Middle frontal gyrus (tissue), 1 donor: ENCODE data around the gene C1orf185.
"Not testable (repeated sequence)": the region's sequence is repeated elsewhere in the genome, so short reads cannot be mapped to it uniquely, and the experiment has no call there.

ENCODE experiments used
- DNase-seq: peaks from one replicate; pipeline ENCODE4 v3.0.0-alpha.2; 2015; ENCODE audit warnings: low spot score; ENCODE audit errors: extremely low spot score

Gene C1orf185

DNA sequence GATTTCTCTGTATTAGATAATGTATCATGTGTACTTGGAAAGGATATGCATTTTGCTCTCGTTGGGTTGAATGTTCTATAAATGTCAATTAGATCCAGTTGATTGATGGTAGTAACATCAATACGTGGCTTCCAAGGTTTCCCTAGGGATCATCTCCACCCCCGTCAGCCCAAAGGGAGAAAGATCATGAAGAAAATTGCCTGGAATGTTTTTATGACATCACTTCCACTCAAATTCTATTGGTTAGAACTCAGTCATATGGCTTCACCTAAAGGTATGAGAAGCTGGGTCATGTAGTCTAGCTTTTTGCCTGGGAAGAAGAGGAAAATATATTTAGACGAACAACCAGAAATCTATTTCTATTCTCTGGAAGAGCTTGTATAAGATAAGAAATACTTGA lies at the start of gene C1orf185:
Gene C1orf185, plus strand, starts transcription at position 253 of the 400 bp plus-strand sequence. Its CDS starts 6 bp downstream, at position 259.
- no peak for DNase-seq

DNA sequence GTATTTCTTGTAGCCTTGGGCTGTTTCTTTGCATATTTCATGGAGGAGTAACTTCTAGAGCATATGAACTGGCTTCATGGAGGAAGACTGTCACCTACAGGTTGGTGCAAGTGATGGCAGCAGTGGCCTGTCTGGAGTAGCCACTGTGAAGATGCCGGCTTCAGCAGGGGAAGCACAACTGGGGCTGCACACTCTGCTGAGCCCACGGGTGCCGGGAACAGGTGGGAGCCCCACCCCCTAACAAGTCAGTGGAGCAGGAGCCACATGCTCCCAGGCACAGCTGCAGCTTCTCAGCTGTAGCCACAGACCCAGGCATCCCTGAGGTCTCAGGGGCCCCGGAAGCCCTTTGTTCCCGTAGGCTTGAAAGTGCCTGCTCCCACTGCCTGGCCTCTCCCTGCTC lies 43.2 kb upstream of the C1orf185 start:
- no peak for DNase-seq

DNA sequence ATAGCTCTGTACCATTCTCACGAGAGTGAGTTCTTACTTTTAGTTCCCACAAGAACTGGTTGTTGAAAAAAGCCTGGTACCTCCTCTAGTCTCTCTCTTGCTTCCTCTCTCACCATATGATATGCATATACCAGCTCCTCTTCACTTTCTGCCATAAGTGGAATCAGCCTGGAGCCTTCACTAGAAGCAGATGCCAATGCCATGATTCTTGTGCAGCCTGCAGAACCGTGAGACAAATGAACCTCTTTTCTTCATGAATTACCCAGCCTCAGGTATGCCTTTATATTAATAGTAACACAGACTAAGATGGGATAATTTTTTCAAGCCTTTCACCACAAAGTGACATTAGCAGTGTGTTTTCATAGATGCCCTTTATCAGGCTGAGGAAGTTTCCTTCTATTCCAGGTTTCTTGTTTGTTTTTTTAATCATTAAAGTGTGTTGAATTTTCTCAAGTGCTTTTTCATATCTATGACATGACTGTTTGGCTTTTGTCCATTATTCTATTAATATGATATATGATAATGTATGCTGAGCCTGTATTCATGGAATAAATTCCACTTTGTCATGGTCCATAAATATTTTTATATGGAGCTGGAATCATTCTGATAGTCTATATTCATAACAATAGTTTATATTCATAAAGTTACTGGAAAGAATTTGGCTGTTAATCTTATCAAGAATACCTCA lies 40.7 kb upstream of the C1orf185 start:
- no peak for DNase-seq

DNA sequence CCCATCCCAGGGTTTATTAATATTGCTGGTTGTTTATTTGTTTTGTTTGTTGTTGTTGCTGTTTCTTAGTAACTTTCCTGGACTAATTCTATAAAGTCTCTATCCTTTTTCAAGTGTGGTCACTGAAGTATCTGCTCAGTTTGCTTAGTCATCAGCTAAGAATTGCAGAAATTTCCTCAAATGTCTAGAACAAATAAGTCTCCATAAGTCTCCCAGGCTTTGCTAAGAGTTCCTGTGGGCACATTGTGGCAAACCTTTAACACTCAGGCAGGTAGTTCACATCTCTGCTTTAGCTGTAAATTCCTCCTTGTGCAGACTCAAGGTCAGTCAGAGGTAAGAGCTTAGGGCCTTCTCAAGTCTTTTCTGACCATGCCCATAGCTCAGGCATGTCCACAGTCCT lies 38.9 kb upstream of the C1orf185 start:
- DNase-seq: no peak

DNA sequence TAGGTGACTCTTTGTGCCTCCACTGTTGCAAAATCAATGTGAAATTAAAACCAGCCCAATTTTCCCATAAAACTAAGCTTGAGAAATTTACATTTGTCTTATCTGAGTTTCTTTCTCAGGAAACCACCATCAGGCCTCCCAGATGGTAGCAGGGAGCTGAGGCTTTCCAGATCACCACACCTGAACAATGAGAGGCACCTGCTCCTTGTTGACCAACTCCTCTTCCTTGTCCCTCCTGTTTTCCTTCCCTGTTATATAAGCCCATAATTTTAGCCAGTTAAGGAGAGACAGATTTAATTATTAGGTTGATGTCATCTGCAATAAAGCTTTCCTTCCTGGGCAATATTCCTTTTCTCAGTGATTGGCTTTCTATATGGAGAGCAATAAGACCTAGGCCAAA lies 32.0 kb upstream of the C1orf185 start:
- no peak for DNase-seq

DNA sequence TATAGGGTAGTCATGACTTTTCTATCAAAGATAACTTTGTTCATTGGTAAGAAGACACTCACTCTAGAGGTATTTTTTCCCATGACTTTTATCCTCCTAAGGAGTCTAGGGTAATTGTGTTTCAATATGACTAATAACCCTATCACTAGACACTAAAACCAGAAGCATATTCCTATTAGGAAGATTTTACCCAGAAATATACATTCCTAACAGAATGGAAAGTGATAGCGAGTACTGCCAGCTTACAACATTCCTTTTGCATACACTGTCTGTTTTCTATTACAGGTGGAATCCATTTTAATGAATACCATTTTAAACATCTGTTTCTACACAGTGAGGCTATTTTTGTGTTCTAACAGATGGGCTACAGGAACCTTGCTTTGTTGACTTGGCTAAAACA lies 31.4 kb upstream of the C1orf185 start:
- no peak for DNase-seq

DNA sequence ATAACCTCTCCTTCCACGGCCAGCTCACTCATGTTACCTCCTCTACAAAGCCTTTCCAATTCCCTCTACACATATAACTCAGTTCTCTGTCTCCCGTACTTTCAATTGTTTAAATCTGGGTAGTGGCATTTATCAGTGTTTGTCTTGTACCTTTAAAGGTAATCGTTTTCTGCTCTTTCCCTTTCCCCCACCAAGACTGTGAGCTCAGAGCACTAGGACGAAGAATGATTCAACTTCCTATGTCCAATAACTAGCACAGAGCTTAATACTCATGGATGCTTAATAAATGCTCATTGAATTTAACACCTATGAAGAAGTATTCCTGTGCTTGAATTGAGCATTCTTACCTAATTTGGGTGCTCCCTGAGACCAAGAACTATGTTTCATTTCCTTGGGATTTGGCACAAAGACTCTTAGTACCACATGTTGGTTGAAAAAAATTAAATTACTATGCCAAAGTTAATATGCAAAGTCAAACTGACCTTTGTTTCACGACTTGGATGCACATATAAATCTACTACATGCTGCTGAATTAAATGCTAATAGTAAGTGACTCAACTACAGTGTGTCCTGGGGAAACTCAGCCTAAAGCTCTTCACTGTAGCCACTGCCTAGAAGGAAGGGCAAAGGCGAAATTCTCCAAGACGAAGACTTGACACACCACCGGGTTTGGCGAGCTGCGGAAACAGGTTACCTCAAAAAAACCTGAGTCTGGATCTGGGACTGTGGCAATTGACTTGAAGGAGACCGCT lies 30.6 kb upstream of the C1orf185 start:
- no peak for DNase-seq

DNA sequence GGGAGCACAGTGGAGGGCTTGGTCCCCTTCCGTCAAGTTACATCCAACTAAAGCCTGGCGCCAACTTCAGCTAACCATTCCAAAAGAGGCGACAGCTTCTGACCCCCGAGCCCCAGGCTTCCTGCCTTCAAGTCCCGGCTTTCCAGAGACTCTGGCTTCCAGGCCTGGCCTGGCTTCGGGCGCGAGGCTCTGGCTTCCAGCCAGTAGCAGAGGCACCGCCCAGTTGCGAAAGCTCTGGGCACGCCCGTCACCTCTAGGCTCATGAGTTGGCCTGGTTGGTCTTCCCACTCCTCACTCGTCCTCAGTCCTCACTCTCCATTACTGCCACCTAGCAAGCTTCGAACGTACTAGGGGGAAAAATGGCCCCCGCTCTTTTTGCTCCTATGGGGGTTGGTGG lies 30.0 kb upstream of the C1orf185 start:
- DNase-seq: no peak

DNA sequence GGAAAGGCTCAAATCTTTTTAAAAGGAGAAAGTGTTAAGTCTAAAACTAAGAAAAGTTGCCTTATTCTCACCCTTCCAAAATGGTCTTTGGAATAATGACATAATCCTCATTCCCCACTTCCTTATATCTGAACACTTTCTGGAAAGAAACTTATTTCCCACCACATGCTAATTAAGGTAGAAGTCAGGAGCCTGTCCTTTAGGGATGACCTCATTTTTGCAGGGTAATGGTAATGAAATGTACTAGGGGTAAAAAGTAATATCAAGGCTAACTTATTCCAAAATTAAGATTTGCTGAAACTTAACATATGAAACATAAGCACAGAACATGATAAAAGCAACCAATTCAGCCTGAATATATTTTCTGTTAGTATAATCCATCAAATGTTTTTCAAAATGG lies 29.4 kb upstream of the C1orf185 start:
- no peak for DNase-seq

DNA sequence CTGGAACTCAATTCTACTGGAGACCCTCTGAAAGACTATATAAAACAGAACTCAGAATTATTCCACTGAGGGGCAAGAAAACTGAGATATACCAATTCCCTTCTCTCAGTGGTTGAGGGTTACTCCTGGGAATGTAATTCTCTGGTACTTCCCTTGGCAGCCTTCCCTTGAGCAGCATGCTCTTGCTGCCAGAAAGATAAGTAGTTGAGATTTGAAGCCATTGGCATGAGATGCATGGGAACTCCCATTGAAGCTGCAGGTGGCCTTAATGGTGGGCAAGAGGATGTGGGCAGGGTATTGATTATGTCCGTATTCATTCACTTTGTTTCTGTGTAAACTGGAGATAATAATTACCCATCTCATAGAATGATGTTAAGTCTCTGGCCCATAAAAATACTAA lies 28.6 kb upstream of the C1orf185 start:
- no peak for DNase-seq

DNA sequence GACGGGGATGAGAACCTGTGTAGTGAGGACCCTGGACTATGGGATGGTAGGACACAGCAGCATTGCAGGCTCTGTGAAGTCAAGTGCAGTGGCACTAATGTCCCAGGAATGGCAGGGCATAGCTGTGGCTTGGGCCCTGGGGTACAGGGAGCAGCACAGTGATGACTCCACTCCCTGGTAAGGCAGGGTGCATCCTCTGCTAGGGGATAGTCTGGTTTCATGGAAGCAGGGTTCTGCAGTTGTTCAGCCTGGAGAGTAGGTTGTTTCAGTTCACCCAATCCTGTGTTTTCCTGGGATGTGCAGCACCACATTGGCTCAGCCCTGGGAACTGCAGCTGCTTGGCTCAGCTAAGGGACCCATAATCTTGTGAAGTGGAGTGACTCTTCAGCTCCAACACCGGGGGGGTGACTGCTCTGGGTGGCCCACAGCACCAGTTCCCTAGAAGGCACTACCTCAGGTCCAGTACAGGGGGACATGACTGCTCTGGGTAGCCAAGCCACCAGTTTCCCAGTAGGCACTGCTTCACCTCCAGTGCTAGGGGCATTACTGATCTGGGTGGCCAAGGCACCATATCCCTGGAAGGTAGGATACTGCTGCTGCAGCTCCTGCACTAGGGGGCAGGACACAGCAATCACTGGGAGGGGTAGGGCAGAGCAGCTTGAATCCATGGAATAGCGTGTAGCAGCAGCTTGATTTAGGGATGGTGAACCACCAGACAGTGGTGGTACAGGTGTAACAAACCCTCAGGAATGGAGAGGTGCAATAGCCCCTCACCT lies 15.3 kb upstream of the C1orf185 start:
- no peak for DNase-seq

DNA sequence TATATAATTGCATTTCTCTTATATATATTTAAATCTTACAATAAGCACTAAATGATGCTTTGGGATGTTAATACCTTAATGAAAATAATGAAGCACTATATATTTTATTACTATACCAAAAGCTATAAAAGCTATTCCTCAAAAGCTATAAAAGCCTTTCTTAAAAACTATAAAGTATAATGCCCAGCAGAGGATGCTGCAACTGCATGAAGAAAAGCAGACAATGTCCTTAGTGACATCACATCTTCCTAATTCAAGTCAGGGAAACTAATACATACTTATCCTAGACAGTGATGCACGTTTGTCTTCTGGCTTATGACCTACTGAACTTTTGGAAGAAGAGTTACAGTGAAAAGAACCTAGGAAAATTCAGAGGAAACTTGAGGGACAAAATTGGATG lies 13.6 kb upstream of the C1orf185 start:
- no peak for DNase-seq

DNA sequence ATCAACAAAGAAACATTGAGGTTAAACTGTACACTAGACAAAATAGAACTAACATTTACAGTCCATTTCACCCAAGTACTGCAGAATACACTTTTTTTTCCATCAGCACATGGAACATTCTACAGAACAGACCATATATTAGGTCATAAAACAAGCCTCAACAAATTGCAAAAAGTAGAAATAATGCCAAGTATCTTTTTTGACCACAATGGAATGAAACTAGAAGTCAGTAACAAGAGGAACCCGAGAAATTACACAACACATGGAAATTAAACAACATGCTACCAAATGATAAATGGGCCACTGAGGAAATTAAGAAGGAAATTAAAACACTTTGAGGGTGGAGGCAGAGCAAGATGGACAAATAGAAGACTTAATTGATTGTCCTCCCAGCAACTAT lies 8.4 kb upstream of the C1orf185 start:
- no peak for DNase-seq

DNA sequence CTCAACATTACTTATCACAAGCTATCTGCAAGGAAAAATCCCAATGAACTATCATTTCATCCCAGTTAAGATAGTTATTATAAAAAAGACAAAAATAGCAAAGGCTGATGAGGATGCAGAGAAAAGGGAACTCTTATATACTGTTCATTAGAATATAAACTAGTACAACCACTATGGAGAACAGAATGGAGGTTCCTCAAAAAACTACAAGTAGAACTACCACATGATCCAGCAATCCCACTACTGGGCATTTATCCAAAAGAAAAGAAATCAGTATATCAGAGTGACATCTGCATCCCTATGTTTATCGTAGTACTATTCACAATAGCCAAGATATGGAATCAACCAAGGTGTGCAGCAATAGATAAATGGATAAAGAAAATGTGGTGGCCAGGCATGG lies 4.9 kb upstream of the C1orf185 start:
- no peak for DNase-seq

DNA sequence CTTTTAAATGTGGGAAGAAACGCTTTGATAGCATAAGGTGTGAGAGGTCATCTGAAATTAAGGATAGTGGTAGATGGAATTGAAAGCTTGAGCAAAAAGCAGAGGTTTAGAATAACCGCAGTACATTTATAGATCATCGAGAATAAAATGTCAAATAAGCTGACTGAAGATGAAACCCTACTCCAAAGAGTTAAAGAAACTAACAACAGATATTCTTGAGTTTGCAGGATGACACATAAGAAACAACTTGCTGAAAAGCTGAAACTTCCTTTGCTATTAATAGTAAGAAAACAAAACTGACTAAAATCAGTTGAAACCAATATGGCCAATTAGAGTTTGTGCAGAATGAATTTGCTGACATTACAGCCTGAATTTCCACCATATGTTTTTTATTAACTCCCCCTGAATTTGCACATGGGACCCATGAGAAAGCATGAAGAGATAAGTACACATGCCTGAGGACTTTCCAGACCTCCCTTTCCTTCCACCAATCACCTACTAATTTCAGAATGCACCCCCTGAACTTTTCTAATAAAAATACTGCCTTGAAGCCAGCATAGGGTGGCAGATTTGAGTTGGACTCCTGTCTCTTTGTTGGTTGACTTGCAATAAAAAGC lies 1.7 kb upstream of the C1orf185 start:
- no peak for DNase-seq

DNA sequence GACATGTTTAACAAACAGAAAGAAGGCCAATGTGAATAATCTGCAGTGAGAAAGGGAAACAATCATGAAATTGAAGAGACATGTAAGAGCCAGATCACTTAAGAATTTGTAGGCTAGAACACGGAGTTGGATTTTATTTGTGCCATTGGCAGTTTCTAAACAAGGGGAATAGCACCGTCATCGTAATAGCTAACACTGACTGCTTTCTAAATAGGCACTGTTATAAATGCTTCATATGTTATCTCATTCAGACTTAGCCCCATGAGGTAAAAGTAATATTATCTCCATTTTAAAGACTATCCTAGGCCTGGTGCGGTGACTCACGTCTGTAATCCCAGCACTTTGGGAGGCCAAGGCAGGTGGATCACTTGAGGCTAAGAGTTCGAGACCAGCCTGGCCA lies 12.1 kb downstream of the C1orf185 start:
- DNase-seq: no peak

DNA sequence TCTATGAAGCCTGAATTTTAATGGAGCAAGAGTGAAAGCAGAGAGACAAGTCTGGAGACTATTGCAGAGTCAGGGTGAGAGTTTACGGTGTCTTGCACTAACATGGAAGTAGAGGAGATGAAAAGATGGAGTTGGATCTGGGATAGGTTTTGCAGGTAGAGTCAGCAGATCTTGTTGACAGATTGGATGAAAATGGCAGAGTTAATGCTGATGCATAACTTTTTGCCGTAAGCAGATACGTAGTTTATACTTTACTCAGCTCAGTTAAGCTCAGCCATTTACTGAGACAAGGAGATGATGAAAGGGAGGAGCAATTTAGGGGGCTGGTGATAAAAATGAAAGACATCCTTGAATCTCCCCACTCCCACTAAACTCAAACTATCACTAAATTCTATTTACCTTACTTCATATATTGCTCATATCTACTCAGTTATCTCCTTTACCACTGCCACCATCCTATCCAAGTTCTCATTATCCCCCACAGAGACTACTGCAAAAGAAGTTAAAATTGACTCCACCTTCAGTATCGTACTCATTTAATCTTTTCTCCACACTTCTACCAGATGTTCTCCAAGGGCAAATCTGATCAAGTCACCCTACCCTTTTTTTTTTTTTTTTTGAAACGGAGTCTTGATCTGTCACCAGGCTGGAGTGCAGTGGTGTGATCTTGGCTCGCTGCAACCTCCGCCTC lies 13.8 kb downstream of the C1orf185 start:
- no peak for DNase-seq

DNA sequence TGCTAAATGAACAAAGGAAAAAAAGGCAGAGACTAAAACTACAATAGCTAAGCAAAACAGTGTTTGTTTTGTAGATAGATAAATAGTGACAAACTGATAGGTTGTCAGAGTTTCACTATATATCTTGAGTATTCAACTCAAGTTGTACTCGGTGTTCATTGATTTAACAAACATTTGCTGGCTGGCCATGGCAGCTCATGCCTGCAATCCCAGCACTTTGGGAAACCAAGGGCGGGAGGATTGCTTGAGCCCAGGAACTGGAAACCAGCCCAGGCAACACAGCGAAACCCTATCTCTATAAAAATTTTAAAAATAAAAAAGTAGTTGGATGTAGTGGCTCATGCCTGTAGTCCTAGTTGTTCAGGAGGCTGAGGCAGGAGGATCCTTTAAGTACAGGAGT lies 17.3 kb downstream of the C1orf185 start:
- no peak for DNase-seq

DNA sequence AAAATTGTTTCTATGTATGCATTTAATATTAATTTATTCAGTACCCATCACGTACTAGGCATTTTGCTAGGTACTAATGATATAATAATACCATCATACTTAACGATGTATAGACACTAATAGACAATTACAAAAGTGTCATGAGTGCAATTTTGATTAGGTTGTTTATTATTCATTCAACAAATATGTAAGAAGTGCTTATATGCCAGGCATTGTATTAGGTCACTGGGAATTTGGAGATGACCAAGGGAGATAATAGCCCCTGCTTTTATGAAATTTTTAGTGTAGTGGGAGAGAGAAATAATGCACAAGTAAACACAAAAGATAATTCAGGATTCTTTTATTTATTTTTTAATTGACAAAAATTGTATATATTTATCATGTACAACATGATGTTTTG lies 18.6 kb downstream of the C1orf185 start:
- no peak for DNase-seq

DNA sequence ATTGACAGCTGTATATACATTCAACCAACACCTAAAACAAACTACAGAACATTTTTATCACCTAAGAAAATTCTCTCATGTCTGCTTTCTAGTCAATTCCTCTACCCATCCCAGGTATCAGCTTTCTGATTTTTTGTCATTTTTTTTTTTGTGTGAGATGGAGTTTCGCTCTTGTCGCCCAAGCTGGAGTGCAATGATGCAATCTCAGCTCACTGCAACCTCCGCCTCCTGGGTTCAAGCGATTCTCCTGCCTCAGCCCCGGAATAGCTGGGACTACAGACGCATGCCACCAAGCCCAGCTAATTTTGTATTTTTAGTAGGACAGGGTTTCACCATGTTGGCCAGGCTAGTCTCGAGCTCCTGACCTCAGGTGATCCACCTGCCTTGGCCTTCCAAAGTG lies 25.1 kb downstream of the C1orf185 start:
- DNase-seq: not testable (repeated sequence)

DNA sequence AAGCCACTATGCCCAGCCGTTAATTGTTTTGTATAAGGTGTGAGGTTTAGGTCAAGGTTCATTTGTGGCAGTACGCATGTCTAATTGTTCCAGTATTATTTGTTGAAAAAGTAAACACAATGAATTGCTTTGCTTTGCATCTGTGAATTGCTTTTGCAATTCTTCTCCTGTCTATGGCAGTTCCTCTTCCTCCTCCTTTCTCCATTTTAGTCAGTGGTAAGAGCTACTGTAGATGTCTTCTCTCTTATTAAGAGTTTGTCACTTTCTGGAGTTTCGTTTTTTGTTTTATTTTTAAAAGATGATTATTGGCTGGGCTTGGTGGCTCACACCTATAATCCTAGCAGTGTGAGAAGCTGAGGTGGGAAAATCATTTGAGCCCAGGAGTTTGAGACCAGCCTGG lies 29.2 kb downstream of the C1orf185 start:
- DNase-seq: no peak
